H9 (cell line): ENCODE data around the gene ARL16. TPM values are rescaled to one million over a fixed set of nuclear protein-coding genes. Genes with fewer than 3 reads are reported as not detected.

Experiments
- DNase-seq: peaks from one replicate; pipeline ENCODE4 v3.0.0-alpha.2; 2017
- H2AFZ ChIP-seq: one replicate; pipeline ENCODE4 v1.6.1; 2013; ENCODE audit warnings: mild to moderate bottlenecking, low read length, control low read depth, moderate library complexity
- H2AK5ac ChIP-seq: 2 replicates; pipeline ENCODE4 v1.6.1; 2013; ENCODE audit warnings: low read length, control low read depth, mixed read lengths; ENCODE audit not compliant: insufficient read length
- H2BK120ac ChIP-seq: one replicate; pipeline ENCODE4 v1.6.1; 2013; ENCODE audit warnings: low read depth, mild to moderate bottlenecking, low read length, control low read depth, inconsistent platforms; ENCODE audit not compliant: poor library complexity, severe bottlenecking
- H2BK12ac ChIP-seq: 2 replicates; pipeline ENCODE4 v1.6.1; 2013; ENCODE audit warnings: low read length, control low read depth, mixed read lengths, low read depth; ENCODE audit not compliant: insufficient read length
- H2BK15ac ChIP-seq: 2 replicates; pipeline ENCODE4 v1.6.1; 2013; ENCODE audit warnings: low read depth, low read length, control low read depth
- H2BK20ac ChIP-seq: one replicate; pipeline ENCODE4 v1.6.1; 2013; ENCODE audit warnings: low read depth, mild to moderate bottlenecking, low read length, control low read depth, inconsistent platforms; ENCODE audit not compliant: poor library complexity, severe bottlenecking
- H2BK5ac ChIP-seq: 2 replicates; pipeline ENCODE4 v1.6.1; 2013; ENCODE audit warnings: low read length, control low read depth, mixed read lengths; ENCODE audit not compliant: insufficient read length
- H3K14ac ChIP-seq: 2 replicates; pipeline ENCODE4 v1.6.1; 2013; ENCODE audit warnings: low read length, control low read depth; ENCODE audit not compliant: insufficient read depth
- H3K18ac ChIP-seq: 2 replicates; pipeline ENCODE4 v1.6.1; 2013; ENCODE audit warnings: low read depth, mild to moderate bottlenecking, mixed read lengths, low read length, control low read depth; ENCODE audit not compliant: insufficient read length
- H3K23ac ChIP-seq: 2 replicates; pipeline ENCODE4 v1.6.1; 2013; ENCODE audit warnings: low read length, control low read depth, mixed read lengths, low read depth; ENCODE audit not compliant: insufficient read length
- H3K23me2 ChIP-seq: 2 replicates; pipeline ENCODE4 v1.6.1; 2013; ENCODE audit warnings: low read depth, mild to moderate bottlenecking, mixed read lengths, low read length, control low read depth; ENCODE audit not compliant: insufficient read length, poor library complexity, severe bottlenecking
- H3K27ac ChIP-seq: 2 replicates; pipeline ENCODE4 v1.5.1; 2013; ENCODE audit warnings: low read length, control low read depth, mixed read lengths, low read depth; ENCODE audit not compliant: insufficient read length
- H3K27me3 ChIP-seq: 2 replicates; pipeline ENCODE4 v1.6.1; 2013; ENCODE audit warnings: low read length, control low read depth, inconsistent platforms; ENCODE audit not compliant: insufficient read depth
- H3K4ac ChIP-seq: 2 replicates; pipeline ENCODE4 v1.6.1; 2013; ENCODE audit warnings: low read depth, mild to moderate bottlenecking, control low read depth, inconsistent platforms, low read length, moderate library complexity
- H3K4me1 ChIP-seq: 2 replicates; pipeline ENCODE4 v1.6.1; 2013; ENCODE audit warnings: low read length, control low read depth, inconsistent platforms; ENCODE audit not compliant: insufficient read depth
- H3K4me2 ChIP-seq: 2 replicates; pipeline ENCODE4 v1.6.1; 2013; ENCODE audit warnings: low read length, control low read depth, mixed read lengths; ENCODE audit not compliant: insufficient read length, insufficient read depth
- H3K56ac ChIP-seq: 2 replicates; pipeline ENCODE4 v1.6.1; 2013; ENCODE audit warnings: low read depth, mild to moderate bottlenecking, mixed read lengths, low read length, control low read depth; ENCODE audit not compliant: insufficient read length
- H3K79me1 ChIP-seq: 2 replicates; pipeline ENCODE4 v1.6.1; 2013; ENCODE audit warnings: low read depth, mild to moderate bottlenecking, moderate library complexity, low read length, control low read depth, inconsistent platforms; ENCODE audit not compliant: insufficient read depth, poor library complexity, severe bottlenecking
- H3K79me2 ChIP-seq: 2 replicates; pipeline ENCODE4 v1.6.1; 2013; ENCODE audit warnings: low read length, control low read depth, inconsistent platforms; ENCODE audit not compliant: insufficient read depth
- H3K9ac ChIP-seq: 2 replicates; pipeline ENCODE4 v1.6.1; 2013; ENCODE audit warnings: low read length, control low read depth, mixed read lengths; ENCODE audit not compliant: insufficient read length; ENCODE audit errors: extremely low read depth
- H3K9me3 ChIP-seq: one replicate; pipeline ENCODE4 v1.6.1; 2013; ENCODE audit warnings: low read depth, low read length, inconsistent platforms; ENCODE audit not compliant: control insufficient read depth
- H3T11ph ChIP-seq: one replicate; pipeline ENCODE4 v1.6.1; 2013; ENCODE audit warnings: mild to moderate bottlenecking, low read length, control low read depth, inconsistent platforms
- H4K20me1 ChIP-seq: one replicate; pipeline ENCODE4 v1.6.1; 2013; ENCODE audit not compliant: control insufficient read depth, insufficient read length, insufficient read depth
- H4K5ac ChIP-seq: 2 replicates; pipeline ENCODE4 v1.6.1; 2013; ENCODE audit warnings: low read depth, mild to moderate bottlenecking, mixed read lengths, low read length, control low read depth; ENCODE audit not compliant: insufficient read length
- H4K8ac ChIP-seq: replicated peaks from 2 replicates; pipeline ENCODE4 v1.6.1; 2013; ENCODE audit warnings: low read length, control low read depth, mixed read lengths, low read depth; ENCODE audit not compliant: insufficient read length
- H4K91ac ChIP-seq: 2 replicates; pipeline ENCODE4 v1.6.1; 2013; ENCODE audit warnings: low read depth, mild to moderate bottlenecking, moderate library complexity, mixed read lengths, low read length, control low read depth; ENCODE audit not compliant: insufficient read length
- H3K27ac Mint-ChIP-seq, 3 experiments: 2 replicates in 2 of 3; 3 replicates in 1 of 3; pipeline ENCODE4 v1.8.0; 2020 to 2021; ENCODE audit warnings: mixed read lengths in 3 of 3, mild to moderate bottlenecking in 1 of 3, moderate library complexity in 1 of 3
- H3K27me3 Mint-ChIP-seq: 2 replicates; pipeline ENCODE4 v1.8.0; 2021; ENCODE audit warnings: low read depth, mild to moderate bottlenecking, moderate library complexity, mixed read lengths
- H3K36me3 Mint-ChIP-seq, 3 experiments: 2 replicates in 2 of 3; 3 replicates in 1 of 3; pipeline ENCODE4 v1.8.0; 2020 to 2021; ENCODE audit warnings: low read depth in 3 of 3, mixed read lengths in 3 of 3; ENCODE audit not compliant: insufficient read depth in 1 of 3
- H3K4me1 Mint-ChIP-seq, 2 experiments: 2 replicates each; pipeline ENCODE4 v1.8.0; 2020; ENCODE audit warnings: mixed read lengths in 2 of 2
- H3K4me3 Mint-ChIP-seq, 2 experiments: 2 replicates in 1 of 2; 3 replicates in 1 of 2; pipeline ENCODE4 v1.8.0; 2020 to 2021; ENCODE audit warnings: mild to moderate bottlenecking in 2 of 2, mixed read lengths in 2 of 2, moderate library complexity in 1 of 2
- H3K9me3 Mint-ChIP-seq, 2 experiments: 2 replicates in 1 of 2; 3 replicates in 1 of 2; pipeline ENCODE4 v1.8.0; 2020; ENCODE audit warnings: mild to moderate bottlenecking in 2 of 2, mixed read lengths in 2 of 2, moderate library complexity in 1 of 2
- WGBS: extraction: QIAGEN DNeasy Blood & Tissue Kit; methylation state at CpG from one replicate; pipeline ENCODE4 v1.1.7; 2013; ENCODE audit warnings: missing lambda C conversion rate, low lambda C conversion rate, mixed read lengths; ENCODE audit not compliant: insufficient read length; ENCODE audit errors: extremely low coverage; 5-methylcytosine and 5-hydroxymethylcytosine counted together
- total RNA-seq: library from RNA; stranded (reverse); gene quantifications from 2 replicates; pipeline ENCODE4 v1.2.1, GENCODE V29; 2021
- TF ChIP-seq, protein P1 (sequence below): fragments of 200-600 bp; sonication (generic); conservative IDR thresholded peaks from 3 replicates; pipeline ENCODE4 v1.8.0; 2021; ENCODE audit warnings: antibody characterized with exemption, mild to moderate bottlenecking

The ARL16 gene
- total RNA-seq, 1 experiment from 2014 or later: 58.6 TPM

DNA sequence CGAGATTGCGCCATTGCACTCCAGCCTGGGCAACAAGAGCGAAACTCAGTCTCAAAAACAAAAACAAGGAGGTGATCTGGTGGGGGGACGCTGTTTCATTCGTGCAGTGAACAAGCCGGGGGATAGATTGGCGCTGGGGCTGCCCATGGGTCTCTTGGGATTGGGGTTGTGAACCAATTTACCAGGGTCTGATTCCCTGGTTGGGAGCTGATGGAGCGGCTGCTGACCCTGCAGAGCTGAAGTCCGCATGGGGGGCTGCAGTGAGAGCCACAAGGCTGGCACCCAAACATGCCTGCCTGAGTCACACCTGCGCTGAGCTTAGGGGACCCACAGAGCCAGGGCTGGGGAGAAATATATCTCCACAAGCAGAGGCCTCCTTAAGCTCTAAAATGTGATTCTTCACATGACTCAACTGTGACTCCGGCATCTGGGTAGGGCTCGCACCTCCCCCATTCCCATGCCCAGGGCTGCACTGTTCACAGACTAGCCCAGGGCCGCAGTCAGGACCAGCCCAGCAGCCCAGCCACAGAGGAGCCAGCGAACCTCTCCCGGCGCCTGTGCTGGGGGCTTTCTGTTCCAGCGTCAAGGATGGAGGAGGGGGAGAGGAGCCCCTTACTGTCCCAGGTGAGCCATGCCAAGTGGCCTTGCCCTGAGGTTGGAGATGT is 41.6 kb downstream of the ARL16 start:
- Histone ChIP-seq H3K79me1 (no peaks in the 10 kb centered on the region), H3T11ph (no peak overlapping the region), H3K23me2 (peaks cover 3% of the 10 kb centered on the region), H2BK20ac (no peak overlapping the region), H3K14ac (no peak overlapping the region; the same call in 1 of the 2 replicates), H3K4me1 (no peaks in the 10 kb centered on the region), H2BK5ac (no peak overlapping the region), H2AK5ac (no peak overlapping the region), H3K4ac (no peak overlapping the region), H3K23ac (no peak overlapping the region), H3K27me3 (no peaks in the 10 kb centered on the region), H3K9ac (no peak overlapping the region), H4K8ac (no peak overlapping the region), H3K4me2 (no peak overlapping the region), H2BK12ac (no peak overlapping the region), H4K20me1 (no peaks in the 10 kb centered on the region), H3K9me3 (no peaks in the 10 kb centered on the region), H4K91ac (no peak overlapping the region), H2BK15ac (no peak overlapping the region), H3K79me2 (no peaks in the 10 kb centered on the region), H2AFZ (no peak overlapping the region), H2BK120ac (no peak overlapping the region), H3K18ac (no peak overlapping the region), H4K5ac (no peak overlapping the region), H3K27ac (no peak overlapping the region), H3K56ac (no peak overlapping the region)
- Mint-ChIP-seq H3K4me3 (peak overlapping the region in 1 of 2 experiments; percentile 31; a peak in 1 of 5 replicates), H3K27ac (peak overlapping the region; percentile 52 to 74 (median 67); a peak in 4 of 7 replicates), H3K9me3 (no peaks in the 10 kb centered on the region), H3K4me1 (0 out of 4 replicates have a peak, but pooled peaks cover 0 to 2% of the 10 kb centered on the region in 2 experiments), H3K27me3 (no peaks in the 10 kb centered on the region), H3K36me3 (no peaks in the 10 kb centered on the region)
- TF ChIP-seq, protein P1, sequence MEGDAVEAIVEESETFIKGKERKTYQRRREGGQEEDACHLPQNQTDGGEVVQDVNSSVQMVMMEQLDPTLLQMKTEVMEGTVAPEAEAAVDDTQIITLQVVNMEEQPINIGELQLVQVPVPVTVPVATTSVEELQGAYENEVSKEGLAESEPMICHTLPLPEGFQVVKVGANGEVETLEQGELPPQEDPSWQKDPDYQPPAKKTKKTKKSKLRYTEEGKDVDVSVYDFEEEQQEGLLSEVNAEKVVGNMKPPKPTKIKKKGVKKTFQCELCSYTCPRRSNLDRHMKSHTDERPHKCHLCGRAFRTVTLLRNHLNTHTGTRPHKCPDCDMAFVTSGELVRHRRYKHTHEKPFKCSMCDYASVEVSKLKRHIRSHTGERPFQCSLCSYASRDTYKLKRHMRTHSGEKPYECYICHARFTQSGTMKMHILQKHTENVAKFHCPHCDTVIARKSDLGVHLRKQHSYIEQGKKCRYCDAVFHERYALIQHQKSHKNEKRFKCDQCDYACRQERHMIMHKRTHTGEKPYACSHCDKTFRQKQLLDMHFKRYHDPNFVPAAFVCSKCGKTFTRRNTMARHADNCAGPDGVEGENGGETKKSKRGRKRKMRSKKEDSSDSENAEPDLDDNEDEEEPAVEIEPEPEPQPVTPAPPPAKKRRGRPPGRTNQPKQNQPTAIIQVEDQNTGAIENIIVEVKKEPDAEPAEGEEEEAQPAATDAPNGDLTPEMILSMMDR: no peak
- no peak for DNase-seq
- WGBS: no CpG with 5 or more reads among the region's 17 CpGs
